BLaER1 treated with 17β-estradiol and CSF1 and Interleukin-3, amounts not matched to agents 10 nM and 100 nM (cell line): ENCODE results near the gene SETD1B.

Experiments used
- H3K27ac ChIP-seq, 11 experiments: shearing (Covaris generic); formaldehyde crosslinking; 2 replicates each; pipeline ENCODE4 v1.8.1; 2022
- H3K27me3 ChIP-seq, 11 experiments: shearing (Covaris generic); formaldehyde crosslinking; 2 replicates each; pipeline ENCODE4 v1.8.1; 2022
- H3K36me3 ChIP-seq, 11 experiments: shearing (Covaris generic); formaldehyde crosslinking; 2 replicates each; pipeline ENCODE4 v1.8.1; 2022
- H3K4me1 ChIP-seq, 10 experiments: shearing (Covaris generic); formaldehyde crosslinking; 2 replicates each; pipeline ENCODE4 v1.8.1; 2022
- H3K4me2 ChIP-seq, 11 experiments: shearing (Covaris generic); formaldehyde crosslinking; 2 replicates each; pipeline ENCODE4 v1.8.1; 2022
- H3K4me3 ChIP-seq, 10 experiments: shearing (Covaris generic); formaldehyde crosslinking; 2 replicates each; pipeline ENCODE4 v1.8.1; 2022
- H3K9ac ChIP-seq, 11 experiments: shearing (Covaris generic); formaldehyde crosslinking; 2 replicates each; pipeline ENCODE4 v1.8.1; 2022
- H3K9me3 ChIP-seq, 11 experiments: shearing (Covaris generic); formaldehyde crosslinking; replicated peaks in 1 of 11; 2 replicates each; pipeline ENCODE4 v1.8.1; 2022
- H4K20me1 ChIP-seq, 11 experiments: shearing (Covaris generic); formaldehyde crosslinking; 2 replicates each; pipeline ENCODE4 v1.8.1; 2022
- Cebpa-rat ChIP-seq, 11 experiments: shearing (Covaris generic); IDR thresholded peaks; 2 replicates each; pipeline ENCODE4 v1.8.1; 2022

The SETD1B gene

GRCh38 chr12:121826318-121827150 is 22.7 kb downstream of the SETD1B start:
- Histone ChIP-seq H3K27ac (no peak overlapping the region), H3K9me3 (no peaks in the 10 kb centered on the region), H3K9ac (0 out of 22 replicates have a peak overlapping the region, but pooled peaks of 1 of the 11 experiments have one; percentile 2), H3K27me3 (no peaks in the 10 kb centered on the region), H3K4me2 (no peak overlapping the region), H3K36me3 (peaks cover 77 to 98% (median 95%) of the 10 kb centered on the region in 11 experiments), H4K20me1 (peaks cover 5 to 85% (median 50%) of the 10 kb centered on the region in 11 experiments; a peak in 20 of 22 replicates), H3K4me1 (no peaks in the 10 kb centered on the region), H3K4me3 (no peak overlapping the region)
- no peak for TF ChIP-seq Cebpa-rat (IDR thresholded peaks at IDR 0.05)

- Histone ChIP-seq H3K36me3 (peaks cover 77 to 98% (median 95%) of the 10 kb centered on the region in 11 experiments), H3K9ac (no peak overlapping the region), H3K4me1 (no peaks in the 10 kb centered on the region), H4K20me1 (peaks cover 5 to 75% (median 46%) of the 10 kb centered on the region in 11 experiments; a peak in 18 of 22 replicates), H3K27ac (no peak overlapping the region), H3K4me2 (no peak overlapping the region), H3K9me3 (no peaks in the 10 kb centered on the region), H3K4me3 (no peak overlapping the region), H3K27me3 (no peaks in the 10 kb centered on the region)
- no peak for TF ChIP-seq Cebpa-rat (IDR thresholded peaks at IDR 0.05)
These were observed 23.7 kb downstream of the SETD1B start for GRCh38 chr12:121827351-121828099.

GRCh38 chr12:121828306-121828705 is 24.5 kb downstream of the SETD1B start:
- Histone ChIP-seq H3K4me1 (no peaks in the 10 kb centered on the region), H3K4me2 (no peak overlapping the region), H3K4me3 (no peak overlapping the region), H3K27me3 (no peaks in the 10 kb centered on the region), H3K27ac (no peak overlapping the region), H3K36me3 (peaks cover 77 to 100% (median 92%) of the 10 kb centered on the region in 11 experiments), H3K9ac (no peak overlapping the region), H3K9me3 (no peaks in the 10 kb centered on the region), H4K20me1 (peaks cover 5 to 72% (median 46%) of the 10 kb centered on the region in 11 experiments; a peak in 18 of 22 replicates)
- TF ChIP-seq Cebpa-rat (IDR thresholded peaks at IDR 0.05), result no peak

- peaks cover 5 to 67% (median 41%) of the 10 kb centered on the region in 11 experiments; a peak in 18 of 22 replicates for H4K20me1 ChIP-seq
- H3K4me1 ChIP-seq, result no peaks in the 10 kb centered on the region
- no peak overlapping the region for H3K27ac ChIP-seq
- H3K4me2 ChIP-seq, result no peak overlapping the region
- H3K9ac ChIP-seq, result no peak overlapping the region
- H3K4me3 ChIP-seq, result no peak overlapping the region
- no peaks in the 10 kb centered on the region for H3K27me3 ChIP-seq
- no peak for TF ChIP-seq Cebpa-rat (IDR thresholded peaks at IDR 0.05)
- H3K36me3 ChIP-seq, result peaks cover 72 to 98% (median 87%) of the 10 kb centered on the region in 11 experiments
- no peaks in the 10 kb centered on the region for H3K9me3 ChIP-seq
These were observed 25.0 kb downstream of the SETD1B start for GRCh38 chr12:121828826-121829225.

GRCh38 chr12:121829250-121829918 is 25.6 kb downstream of the SETD1B start:
- Histone ChIP-seq H4K20me1 (peaks cover 5 to 61% (median 36%) of the 10 kb centered on the region in 11 experiments; a peak in 18 of 22 replicates), H3K36me3 (peaks cover 67 to 93% (median 81%) of the 10 kb centered on the region in 11 experiments)
- no peak for TF ChIP-seq Cebpa-rat (IDR thresholded peaks at IDR 0.05)

GRCh38 chr12:121830134-121830533 is 26.3 kb downstream of the SETD1B start:
- H3K27me3 ChIP-seq, result no peaks in the 10 kb centered on the region
- no peak overlapping the region for H3K9ac ChIP-seq
- TF ChIP-seq Cebpa-rat (IDR thresholded peaks at IDR 0.05), result no peak
- H4K20me1 ChIP-seq, result peaks cover 5 to 54% (median 32%) of the 10 kb centered on the region in 11 experiments; a peak in 18 of 22 replicates
- H3K27ac ChIP-seq, result no peak overlapping the region
- no peaks in the 10 kb centered on the region for H3K9me3 ChIP-seq
- H3K4me1 ChIP-seq, result no peaks in the 10 kb centered on the region
- no peak overlapping the region for H3K4me3 ChIP-seq
- no peak overlapping the region for H3K4me2 ChIP-seq
- H3K36me3 ChIP-seq, result peaks cover 67 to 85% (median 74%) of the 10 kb centered on the region in 11 experiments

More at GRCh38 chr12:121829250-121829918, 25.6 kb downstream of the SETD1B start:
- Histone ChIP-seq H3K27me3 (no peaks in the 10 kb centered on the region), H3K9me3 (no peaks in the 10 kb centered on the region), H3K27ac (no peak overlapping the region), H3K4me3 (no peak overlapping the region), H3K4me1 (no peaks in the 10 kb centered on the region), H3K9ac (0 out of 22 replicates have a peak overlapping the region, but pooled peaks of 1 of the 11 experiments have one; percentile 2), H3K4me2 (no peak overlapping the region)

- no peak for TF ChIP-seq Cebpa-rat (IDR thresholded peaks at IDR 0.05)
- Histone ChIP-seq H3K4me1 (no peaks in the 10 kb centered on the region), H3K4me3 (no peak overlapping the region), H3K4me2 (no peak overlapping the region), H4K20me1 (peaks cover 5 to 52% (median 32%) of the 10 kb centered on the region in 11 experiments; a peak in 18 of 22 replicates), H3K27ac (no peak overlapping the region), H3K9ac (0 out of 22 replicates have a peak overlapping the region, but pooled peaks of 1 of the 11 experiments have one; percentile 9), H3K9me3 (no peaks in the 10 kb centered on the region), H3K27me3 (no peaks in the 10 kb centered on the region), H3K36me3 (peaks cover 67 to 79% (median 69%) of the 10 kb centered on the region in 11 experiments)
These were observed 26.9 kb downstream of the SETD1B start for GRCh38 chr12:121830588-121831265.

GRCh38 chr12:121831571-121832245 is 27.9 kb downstream of the SETD1B start:
- H3K4me2 ChIP-seq, result no peak overlapping the region
- H3K9ac ChIP-seq, result no peak overlapping the region; a peak in 1 of 22 replicates
- peaks cover 59 to 70% (median 62%) of the 10 kb centered on the region in 11 experiments for H3K36me3 ChIP-seq
- H3K4me3 ChIP-seq, result no peak overlapping the region
- no peak for TF ChIP-seq Cebpa-rat (IDR thresholded peaks at IDR 0.05)
- H3K4me1 ChIP-seq, result no peaks in the 10 kb centered on the region
- peaks cover 5 to 44% (median 27%) of the 10 kb centered on the region in 11 experiments; a peak in 18 of 22 replicates for H4K20me1 ChIP-seq
- H3K9me3 ChIP-seq, result no peaks in the 10 kb centered on the region
- no peak overlapping the region for H3K27ac ChIP-seq
- no peaks in the 10 kb centered on the region for H3K27me3 ChIP-seq
